Nephron progenitor cell (in vitro differentiated cells): ENCODE results near the gene MUC4.

Source experiments
- DNase-seq: peaks from one replicate; pipeline ENCODE4 v3.0.0; 2021
- H3K27ac Mint-ChIP-seq: 2 replicates; pipeline ENCODE4 v1.8.0; 2021; ENCODE audit warnings: mild to moderate bottlenecking, moderate library complexity, mixed read lengths
- H3K27me3 Mint-ChIP-seq: 2 replicates; pipeline ENCODE4 v1.8.0; 2021; ENCODE audit warnings: mild to moderate bottlenecking, low read depth, mixed read lengths; ENCODE audit not compliant: poor library complexity
- H3K36me3 Mint-ChIP-seq: 2 replicates; pipeline ENCODE4 v1.8.0; 2021; ENCODE audit warnings: low read depth, mixed read lengths
- H3K4me1 Mint-ChIP-seq: 2 replicates; pipeline ENCODE4 v1.8.0; 2021; ENCODE audit warnings: mixed read lengths
- H3K4me3 Mint-ChIP-seq: 2 replicates; pipeline ENCODE4 v1.8.0; 2021; ENCODE audit warnings: mild to moderate bottlenecking, moderate library complexity, mixed read lengths
- H3K9me3 Mint-ChIP-seq: 2 replicates; pipeline ENCODE4 v1.8.0; 2021; ENCODE audit warnings: mild to moderate bottlenecking, moderate library complexity, mixed read lengths
- TF ChIP-seq, protein P1 (sequence below): fragments of 200-600 bp; sonication (generic); IDR thresholded peaks from 2 replicates; pipeline ENCODE4 v1.5.0; 2021; ENCODE audit warnings: antibody characterized with exemption

Gene MUC4

DNA sequence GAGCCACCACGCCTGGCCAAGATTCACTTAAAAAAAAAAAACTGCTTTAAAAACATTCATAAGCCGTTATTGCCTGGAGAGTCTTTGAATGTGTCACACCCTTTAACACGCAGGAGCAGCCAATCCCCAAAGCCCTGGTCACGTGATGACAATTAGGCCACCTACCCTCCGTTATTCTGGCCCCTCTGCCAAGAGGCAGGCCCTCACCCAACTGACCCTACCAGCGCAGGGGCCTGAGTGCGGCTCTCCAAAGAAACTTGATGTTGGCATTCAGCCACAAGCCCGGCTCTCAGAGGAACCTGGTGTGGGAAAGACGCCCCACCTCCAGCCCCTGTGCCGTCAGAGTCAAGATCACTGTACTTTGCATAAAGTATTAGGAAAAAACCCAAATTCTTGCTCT, 11.6 kb upstream of the MUC4 start:
- H3K9me3 Mint-ChIP-seq = no peaks in the 10 kb centered on the region
- no peak overlapping the region for H3K27ac Mint-ChIP-seq
- H3K4me1 Mint-ChIP-seq = peaks cover 44% of the 10 kb centered on the region
- no peak overlapping the region for H3K4me3 Mint-ChIP-seq
- H3K27me3 Mint-ChIP-seq = peaks cover 10% of the 10 kb centered on the region
- TF ChIP-seq, protein P1, sequence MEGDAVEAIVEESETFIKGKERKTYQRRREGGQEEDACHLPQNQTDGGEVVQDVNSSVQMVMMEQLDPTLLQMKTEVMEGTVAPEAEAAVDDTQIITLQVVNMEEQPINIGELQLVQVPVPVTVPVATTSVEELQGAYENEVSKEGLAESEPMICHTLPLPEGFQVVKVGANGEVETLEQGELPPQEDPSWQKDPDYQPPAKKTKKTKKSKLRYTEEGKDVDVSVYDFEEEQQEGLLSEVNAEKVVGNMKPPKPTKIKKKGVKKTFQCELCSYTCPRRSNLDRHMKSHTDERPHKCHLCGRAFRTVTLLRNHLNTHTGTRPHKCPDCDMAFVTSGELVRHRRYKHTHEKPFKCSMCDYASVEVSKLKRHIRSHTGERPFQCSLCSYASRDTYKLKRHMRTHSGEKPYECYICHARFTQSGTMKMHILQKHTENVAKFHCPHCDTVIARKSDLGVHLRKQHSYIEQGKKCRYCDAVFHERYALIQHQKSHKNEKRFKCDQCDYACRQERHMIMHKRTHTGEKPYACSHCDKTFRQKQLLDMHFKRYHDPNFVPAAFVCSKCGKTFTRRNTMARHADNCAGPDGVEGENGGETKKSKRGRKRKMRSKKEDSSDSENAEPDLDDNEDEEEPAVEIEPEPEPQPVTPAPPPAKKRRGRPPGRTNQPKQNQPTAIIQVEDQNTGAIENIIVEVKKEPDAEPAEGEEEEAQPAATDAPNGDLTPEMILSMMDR = no peak
- DNase-seq = no peak
- no peaks in the 10 kb centered on the region for H3K36me3 Mint-ChIP-seq

DNA sequence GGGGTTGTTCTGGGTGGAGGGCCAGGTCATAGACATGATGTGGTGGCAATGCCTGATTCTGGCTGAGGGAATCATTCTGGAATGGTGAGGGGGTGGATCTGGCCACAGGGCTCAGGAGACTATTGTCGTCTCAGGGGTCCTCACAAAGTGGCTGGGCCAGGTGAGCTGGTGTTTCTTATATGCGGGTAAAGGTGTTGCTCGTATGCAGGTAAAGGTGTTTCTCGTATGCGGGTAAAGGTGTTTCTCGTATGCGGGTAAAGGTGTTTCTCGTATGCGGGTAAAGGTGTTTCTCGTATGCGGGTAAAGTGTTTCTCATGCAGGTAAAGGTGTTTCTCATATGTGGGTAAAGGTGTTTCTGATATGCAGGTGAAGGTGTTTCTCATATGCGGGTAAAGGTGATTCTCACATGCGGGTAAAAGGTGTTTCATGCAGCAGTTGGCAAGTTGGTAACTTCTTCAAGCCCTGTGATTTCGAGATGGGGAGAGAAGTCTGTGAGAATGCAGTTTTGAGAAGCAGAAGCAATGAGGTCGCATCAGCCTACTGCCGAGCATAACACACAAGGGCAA, 10.5 kb upstream of the MUC4 start:
- Mint-ChIP-seq H3K36me3 (no peaks in the 10 kb centered on the region), H3K27me3 (peaks cover 15% of the 10 kb centered on the region), H3K4me3 (no peak overlapping the region), H3K27ac (no peak overlapping the region), H3K4me1 (peaks cover 50% of the 10 kb centered on the region), H3K9me3 (no peaks in the 10 kb centered on the region)
- DNase-seq = no peak
- TF ChIP-seq, protein P1 = no peak

GRCh38 chr3:195821403-195822130, 9.8 kb upstream of the MUC4 start:
- Mint-ChIP-seq H3K36me3 (no peaks in the 10 kb centered on the region), H3K27me3 (peaks cover 15% of the 10 kb centered on the region), H3K9me3 (no peaks in the 10 kb centered on the region), H3K4me1 (peaks cover 47% of the 10 kb centered on the region), H3K27ac (no peak overlapping the region), H3K4me3 (no peak overlapping the region)
- no peak for DNase-seq
- TF ChIP-seq, protein P1 = no peak

GRCh38 chr3:195820901-195821300, 9.2 kb upstream of the MUC4 start:
- H3K27me3 Mint-ChIP-seq = peaks cover 15% of the 10 kb centered on the region
- H3K27ac Mint-ChIP-seq = no peak overlapping the region
- peaks cover 41% of the 10 kb centered on the region for H3K4me1 Mint-ChIP-seq
- TF ChIP-seq, protein P1 = no peak
- no peak overlapping the region for H3K4me3 Mint-ChIP-seq
- DNase-seq = no peak
- H3K36me3 Mint-ChIP-seq = no peaks in the 10 kb centered on the region
- H3K9me3 Mint-ChIP-seq = no peaks in the 10 kb centered on the region

- DNase-seq = no peak
- no peaks in the 10 kb centered on the region for H3K36me3 Mint-ChIP-seq
- no peaks in the 10 kb centered on the region for H3K9me3 Mint-ChIP-seq
- no peak overlapping the region for H3K27ac Mint-ChIP-seq
- TF ChIP-seq, protein P1 = no peak
- no peak overlapping the region for H3K4me3 Mint-ChIP-seq
- H3K27me3 Mint-ChIP-seq = peaks cover 15% of the 10 kb centered on the region
- H3K4me1 Mint-ChIP-seq = peaks cover 36% of the 10 kb centered on the region
Observed at GRCh38 chr3:195820186-195820585, 8.5 kb upstream of the MUC4 start.

- H3K4me3 Mint-ChIP-seq = no peak overlapping the region
- peaks cover 17% of the 10 kb centered on the region for H3K27me3 Mint-ChIP-seq
- TF ChIP-seq, protein P1 = no peak
- no peak for DNase-seq
- H3K9me3 Mint-ChIP-seq = no peaks in the 10 kb centered on the region
- H3K27ac Mint-ChIP-seq = no peak overlapping the region
- no peaks in the 10 kb centered on the region for H3K36me3 Mint-ChIP-seq
- peaks cover 30% of the 10 kb centered on the region for H3K4me1 Mint-ChIP-seq
Observed at GRCh38 chr3:195818301-195818700, 6.6 kb upstream of the MUC4 start.
